Heart left ventricle (tissue), 13 donors: ENCODE data around the gene TPSB2.

ENCODE experiments used
- POLR2A ChIP-seq, 2 donors: fragments of 450-650 bp; IDR thresholded peaks; one replicate each; pipeline ENCODE4 v1.6.1; 2017; ENCODE audit warnings: antibody characterized with exemption in 2 of 2, mild to moderate bottlenecking in 2 of 2, moderate library complexity in 2 of 2
- TF ChIP-seq, protein P1 (sequence below), 12 donors: fragments of 200-600 bp; sonication (generic) in 4 of 12; IDR thresholded peaks; one replicate each; pipeline versions ENCODE4 v1.5.0 to v1.8.0; 2018 to 2022; ENCODE audit warnings: antibody characterized with exemption in 12 of 12, mild to moderate bottlenecking in 5 of 12
- donor health status: ischemic (EF 13 %, LVEDD 7.1; RV severe dilation, severe dysfunction).
- donor health status: DM: no; HTN: yes; CAD: no.
- donor health status: DM: no; HTN: no; CAD: no.
- donor health status: ischemic (EF 25% LVEDD 6.9; RV normal size, moderate dysfunction).
- donor health status: ischemic (EF 25% LVEDD 5.7; RV mildly dilated, moderate dysfunction).
- donor health status: ischemic (EF 35%, LVEDD 5.7; RV mildly dilated, moderate dysfunction).
- donor health status: nonischemic (EF 11% LVEDD 7.7; RV severe dilation, severe dysfunction).
- donor health status: DM: yes; HTN: yes; CAD: no.
- donor health status: PGD.
- donor health status: ischemic (EF 29% LVEDD 5.4; RV normal size, mild dysfunction).
- donor health status: nonischemic (EF 23%, LVEDD 6.1; RV moderate dilation, normal function).

DNA sequence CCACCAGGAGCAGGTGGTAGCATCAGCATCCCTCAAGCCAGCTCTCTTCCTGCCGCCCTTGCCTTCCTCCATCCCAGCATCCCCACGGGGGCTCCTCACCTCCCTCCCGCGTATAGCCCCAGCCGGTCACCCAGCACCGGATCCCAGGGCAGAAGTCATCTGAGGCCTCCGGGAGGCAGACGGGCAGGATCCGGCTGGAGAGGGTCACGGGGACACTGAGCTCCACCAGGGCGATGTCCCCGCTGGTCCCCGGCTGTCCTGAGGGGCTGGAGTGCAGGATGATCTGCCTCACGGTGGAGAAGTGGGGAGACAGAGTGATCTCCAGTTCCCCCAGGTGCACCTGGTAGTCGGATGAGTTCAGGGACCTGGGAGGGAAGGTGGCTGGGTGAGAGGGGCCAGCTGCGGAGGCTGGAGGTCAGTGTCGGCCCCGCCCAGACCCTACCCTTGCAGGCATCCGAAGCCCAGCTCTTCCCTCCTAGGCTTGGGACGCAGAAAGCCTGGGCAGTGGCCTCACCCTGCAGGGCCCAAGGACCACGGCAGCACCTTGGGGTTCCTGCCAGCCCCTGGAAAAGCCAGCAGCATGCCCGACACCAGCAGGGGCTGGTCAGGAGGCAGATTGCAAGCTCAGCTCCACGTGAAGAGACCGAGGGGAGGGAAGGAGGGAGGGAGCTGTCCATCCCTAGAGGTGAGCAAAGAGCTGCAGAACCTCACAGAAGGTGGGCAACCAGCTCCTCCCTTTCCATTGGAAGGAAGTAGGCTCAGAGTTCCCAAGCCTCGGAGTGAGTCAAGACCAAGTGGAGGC lies 7.2 kb downstream of the TPSB2 start:
- TF ChIP-seq, protein P1, sequence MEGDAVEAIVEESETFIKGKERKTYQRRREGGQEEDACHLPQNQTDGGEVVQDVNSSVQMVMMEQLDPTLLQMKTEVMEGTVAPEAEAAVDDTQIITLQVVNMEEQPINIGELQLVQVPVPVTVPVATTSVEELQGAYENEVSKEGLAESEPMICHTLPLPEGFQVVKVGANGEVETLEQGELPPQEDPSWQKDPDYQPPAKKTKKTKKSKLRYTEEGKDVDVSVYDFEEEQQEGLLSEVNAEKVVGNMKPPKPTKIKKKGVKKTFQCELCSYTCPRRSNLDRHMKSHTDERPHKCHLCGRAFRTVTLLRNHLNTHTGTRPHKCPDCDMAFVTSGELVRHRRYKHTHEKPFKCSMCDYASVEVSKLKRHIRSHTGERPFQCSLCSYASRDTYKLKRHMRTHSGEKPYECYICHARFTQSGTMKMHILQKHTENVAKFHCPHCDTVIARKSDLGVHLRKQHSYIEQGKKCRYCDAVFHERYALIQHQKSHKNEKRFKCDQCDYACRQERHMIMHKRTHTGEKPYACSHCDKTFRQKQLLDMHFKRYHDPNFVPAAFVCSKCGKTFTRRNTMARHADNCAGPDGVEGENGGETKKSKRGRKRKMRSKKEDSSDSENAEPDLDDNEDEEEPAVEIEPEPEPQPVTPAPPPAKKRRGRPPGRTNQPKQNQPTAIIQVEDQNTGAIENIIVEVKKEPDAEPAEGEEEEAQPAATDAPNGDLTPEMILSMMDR (IDR thresholded peaks at IDR 0.05): no peak
- TF ChIP-seq POLR2A (IDR thresholded peaks at IDR 0.05): no peak
